Measurements from ENCODE around the gene ATP6V1G2.

The ATP6V1G2 gene

GRCh38 chr6:31534521-31535040 is 11.8 kb downstream of the ATP6V1G2 start:
- Histone ChIP-seq H3K27me3 (ENCODE audit: control insufficient read depth, insufficient read depth, low read length, poor library complexity, severe bottlenecking) (no peaks in the 10 kb centered on the region), H3K27ac (ENCODE audit: insufficient read depth, low read depth, low read length, poor library complexity, severe bottlenecking) (no peak overlapping the region), H3K4me1 (ENCODE audit: control insufficient read depth, insufficient read depth, low read length) (peaks cover 6% of the 10 kb centered on the region), H3K9me3 (ENCODE audit: control insufficient read depth, low read length) (no peaks in the 10 kb centered on the region), H3K36me3 (ENCODE audit: control insufficient read depth, insufficient read depth, low read length) (peaks cover 69% of the 10 kb centered on the region), H3K4me3 (ENCODE audit: insufficient read depth, low read depth, low read length) (no peak overlapping the region)
- 94% methylated on average over 24 of the region's 24 CpGs for WGBS, 2 experiments

DNA sequence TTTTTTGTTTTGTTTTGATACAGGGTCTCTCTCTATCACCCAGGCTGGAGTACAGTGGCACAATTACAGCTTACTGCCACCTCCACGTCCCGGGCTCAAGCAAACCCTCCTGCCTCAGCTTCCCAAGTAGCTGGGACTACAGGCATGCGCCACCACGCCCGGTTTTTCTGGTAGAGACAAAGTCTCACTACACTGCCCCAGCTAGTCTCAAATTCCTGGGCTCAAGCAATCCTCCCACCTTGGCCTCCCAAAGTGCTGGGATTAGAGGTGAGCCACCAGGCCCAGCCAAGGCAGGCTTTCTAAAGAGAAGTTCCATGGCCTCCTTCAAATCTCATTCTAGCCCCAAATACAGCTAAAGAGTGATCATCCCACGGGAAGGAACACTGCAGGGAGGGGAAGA is 12.4 kb downstream of the ATP6V1G2 start:
- peaks cover 4% of the 10 kb centered on the region for H3K4me1 ChIP-seq (ENCODE audit: control insufficient read depth, insufficient read depth, low read length)
- H3K27me3 ChIP-seq (ENCODE audit: control insufficient read depth, insufficient read depth, low read length, poor library complexity, severe bottlenecking) = no peaks in the 10 kb centered on the region
- H3K4me3 ChIP-seq (ENCODE audit: insufficient read depth, low read depth, low read length) = no peak overlapping the region
- H3K27ac ChIP-seq (ENCODE audit: insufficient read depth, low read depth, low read length, poor library complexity, severe bottlenecking) = no peak overlapping the region
- peaks cover 64% of the 10 kb centered on the region for H3K36me3 ChIP-seq (ENCODE audit: control insufficient read depth, insufficient read depth, low read length)
- 92 to 96% methylated on average over 6 of the region's 6 CpGs for WGBS, 2 experiments
- H3K9me3 ChIP-seq (ENCODE audit: control insufficient read depth, low read length) = no peaks in the 10 kb centered on the region

GRCh38 chr6:31533455-31533841 is 13.0 kb downstream of the ATP6V1G2 start:
- WGBS, 2 experiments = 100% methylated on average over 1 of the region's 1 CpG
- no peak overlapping the region for H3K27ac ChIP-seq (ENCODE audit: insufficient read depth, low read depth, low read length, poor library complexity, severe bottlenecking)
- no peaks in the 10 kb centered on the region for H3K4me1 ChIP-seq (ENCODE audit: control insufficient read depth, insufficient read depth, low read length)
- no peaks in the 10 kb centered on the region for H3K27me3 ChIP-seq (ENCODE audit: control insufficient read depth, insufficient read depth, low read length, poor library complexity, severe bottlenecking)
- peaks cover 58% of the 10 kb centered on the region for H3K36me3 ChIP-seq (ENCODE audit: control insufficient read depth, insufficient read depth, low read length)
- no peaks in the 10 kb centered on the region for H3K9me3 ChIP-seq (ENCODE audit: control insufficient read depth, low read length)
- no peak overlapping the region for H3K4me3 ChIP-seq (ENCODE audit: insufficient read depth, low read depth, low read length)

DNA sequence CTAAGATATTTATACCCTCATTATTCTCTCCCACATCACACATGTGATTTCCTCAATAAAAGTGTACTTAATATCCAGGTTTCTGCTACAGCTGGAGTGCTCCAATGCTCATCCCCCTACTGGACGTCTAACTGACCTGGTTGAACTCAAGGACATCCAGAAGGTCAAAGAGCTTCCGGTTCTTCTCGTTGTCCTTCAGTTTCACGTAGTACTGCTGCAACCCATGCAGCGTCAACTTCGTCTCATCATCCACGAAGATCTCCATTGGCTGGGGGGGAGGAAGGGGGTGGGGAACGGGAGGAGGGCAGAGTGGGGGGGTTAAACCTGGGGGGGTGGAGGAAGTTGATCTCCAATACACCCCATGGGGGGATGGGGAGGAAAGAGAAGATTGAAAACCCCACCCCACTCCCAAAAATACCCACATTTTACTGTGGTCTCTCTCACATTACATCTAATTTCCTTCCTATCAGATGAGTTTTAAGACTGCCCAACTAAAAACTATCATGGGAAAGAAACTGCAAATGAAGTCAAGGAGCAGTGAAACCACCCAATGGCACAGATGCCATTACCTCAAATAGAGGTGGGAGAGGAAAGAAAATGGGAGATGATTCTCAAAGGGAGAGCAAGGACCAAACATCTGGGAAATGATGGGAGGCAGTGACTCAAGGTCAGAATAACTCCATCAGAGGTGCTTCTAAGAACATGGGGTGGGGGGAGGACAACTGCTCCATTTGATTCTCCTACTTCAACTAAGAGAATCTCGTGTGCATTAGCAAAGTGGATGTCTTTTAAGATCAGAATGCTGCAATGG is 13.6 kb downstream of the ATP6V1G2 start:
- Histone ChIP-seq H3K27me3 (ENCODE audit: control insufficient read depth, insufficient read depth, low read length, poor library complexity, severe bottlenecking) (no peaks in the 10 kb centered on the region), H3K4me3 (ENCODE audit: insufficient read depth, low read depth, low read length) (no peak overlapping the region), H3K9me3 (ENCODE audit: control insufficient read depth, low read length) (no peaks in the 10 kb centered on the region), H3K4me1 (ENCODE audit: control insufficient read depth, insufficient read depth, low read length) (no peaks in the 10 kb centered on the region), H3K27ac (ENCODE audit: insufficient read depth, low read depth, low read length, poor library complexity, severe bottlenecking) (no peak overlapping the region), H3K36me3 (ENCODE audit: control insufficient read depth, insufficient read depth, low read length) (peaks cover 56% of the 10 kb centered on the region)
- WGBS, 2 experiments = 94 to 96% methylated on average over 5 to 8 of the region's 9 CpGs

DNA sequence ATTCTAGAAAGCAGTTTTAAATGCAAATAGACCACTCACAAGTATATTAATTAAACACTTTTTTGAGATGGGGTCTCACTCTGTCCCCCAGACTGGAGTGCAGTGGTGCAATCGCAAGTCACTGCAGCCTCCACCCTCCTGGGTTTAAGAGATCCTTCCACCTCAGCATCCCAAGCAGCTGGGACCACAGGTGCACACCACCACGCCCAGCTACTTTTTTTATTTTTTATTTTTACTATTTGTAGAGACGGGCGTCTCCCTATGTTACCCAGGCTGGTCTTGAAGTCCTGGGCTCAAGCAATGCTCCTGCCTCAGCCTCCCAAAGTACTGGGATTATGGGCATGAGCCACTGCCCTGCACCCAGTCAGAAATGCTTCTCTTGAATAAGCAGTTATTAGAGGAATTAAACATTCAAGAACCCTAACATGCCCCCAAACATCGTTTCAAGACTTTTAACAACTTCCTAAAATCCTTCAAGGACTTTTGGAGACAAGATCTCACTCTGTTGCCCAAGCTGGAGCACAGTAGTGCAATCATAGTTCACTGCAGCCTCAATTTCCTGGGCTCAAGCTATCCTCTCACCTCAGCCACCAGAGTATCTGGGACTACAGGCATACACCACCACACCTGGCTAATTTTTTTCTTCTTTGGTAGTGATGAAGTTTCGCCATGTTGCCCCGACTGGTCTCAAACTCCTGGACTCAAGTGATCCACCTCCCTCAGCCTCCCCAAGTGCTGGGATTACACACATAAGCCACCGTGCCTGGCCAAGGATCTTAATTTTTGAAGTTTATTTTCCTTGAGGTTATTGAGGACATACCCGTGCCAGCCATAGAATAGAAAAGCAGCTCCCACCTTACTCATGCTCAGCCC is 14.4 kb downstream of the ATP6V1G2 start:
- Histone ChIP-seq H3K27ac (ENCODE audit: insufficient read depth, low read depth, low read length, poor library complexity, severe bottlenecking) (no peak overlapping the region), H3K9me3 (ENCODE audit: control insufficient read depth, low read length) (no peaks in the 10 kb centered on the region), H3K4me1 (ENCODE audit: control insufficient read depth, insufficient read depth, low read length) (no peaks in the 10 kb centered on the region), H3K27me3 (ENCODE audit: control insufficient read depth, insufficient read depth, low read length, poor library complexity, severe bottlenecking) (no peaks in the 10 kb centered on the region), H3K4me3 (ENCODE audit: insufficient read depth, low read depth, low read length) (no peak overlapping the region), H3K36me3 (ENCODE audit: control insufficient read depth, insufficient read depth, low read length) (peaks cover 51% of the 10 kb centered on the region)
- WGBS, 2 experiments = 91 to 92% methylated on average over 8 to 9 of the region's 9 CpGs

GRCh38 chr6:31531162-31531561 is 15.2 kb downstream of the ATP6V1G2 start:
- Histone ChIP-seq H3K9me3 (ENCODE audit: control insufficient read depth, low read length) (no peaks in the 10 kb centered on the region), H3K27ac (ENCODE audit: insufficient read depth, low read depth, low read length, poor library complexity, severe bottlenecking) (no peak overlapping the region), H3K4me1 (ENCODE audit: control insufficient read depth, insufficient read depth, low read length) (no peaks in the 10 kb centered on the region), H3K4me3 (ENCODE audit: insufficient read depth, low read depth, low read length) (no peak overlapping the region), H3K36me3 (ENCODE audit: control insufficient read depth, insufficient read depth, low read length) (peaks cover 45% of the 10 kb centered on the region), H3K27me3 (ENCODE audit: control insufficient read depth, insufficient read depth, low read length, poor library complexity, severe bottlenecking) (no peaks in the 10 kb centered on the region)
- WGBS, 2 experiments = 89 to 98% methylated on average over 5 to 7 of the region's 7 CpGs

GRCh38 chr6:31530659-31531058 is 15.7 kb downstream of the ATP6V1G2 start:
- H3K4me3 ChIP-seq (ENCODE audit: insufficient read depth, low read depth, low read length) = no peak overlapping the region
- H3K27ac ChIP-seq (ENCODE audit: insufficient read depth, low read depth, low read length, poor library complexity, severe bottlenecking) = no peak overlapping the region
- H3K27me3 ChIP-seq (ENCODE audit: control insufficient read depth, insufficient read depth, low read length, poor library complexity, severe bottlenecking) = no peaks in the 10 kb centered on the region
- no peaks in the 10 kb centered on the region for H3K9me3 ChIP-seq (ENCODE audit: control insufficient read depth, low read length)
- no peaks in the 10 kb centered on the region for H3K4me1 ChIP-seq (ENCODE audit: control insufficient read depth, insufficient read depth, low read length)
- peaks cover 41% of the 10 kb centered on the region for H3K36me3 ChIP-seq (ENCODE audit: control insufficient read depth, insufficient read depth, low read length)
- 93 to 95% methylated on average over 6 of the region's 6 CpGs for WGBS, 2 experiments

DNA sequence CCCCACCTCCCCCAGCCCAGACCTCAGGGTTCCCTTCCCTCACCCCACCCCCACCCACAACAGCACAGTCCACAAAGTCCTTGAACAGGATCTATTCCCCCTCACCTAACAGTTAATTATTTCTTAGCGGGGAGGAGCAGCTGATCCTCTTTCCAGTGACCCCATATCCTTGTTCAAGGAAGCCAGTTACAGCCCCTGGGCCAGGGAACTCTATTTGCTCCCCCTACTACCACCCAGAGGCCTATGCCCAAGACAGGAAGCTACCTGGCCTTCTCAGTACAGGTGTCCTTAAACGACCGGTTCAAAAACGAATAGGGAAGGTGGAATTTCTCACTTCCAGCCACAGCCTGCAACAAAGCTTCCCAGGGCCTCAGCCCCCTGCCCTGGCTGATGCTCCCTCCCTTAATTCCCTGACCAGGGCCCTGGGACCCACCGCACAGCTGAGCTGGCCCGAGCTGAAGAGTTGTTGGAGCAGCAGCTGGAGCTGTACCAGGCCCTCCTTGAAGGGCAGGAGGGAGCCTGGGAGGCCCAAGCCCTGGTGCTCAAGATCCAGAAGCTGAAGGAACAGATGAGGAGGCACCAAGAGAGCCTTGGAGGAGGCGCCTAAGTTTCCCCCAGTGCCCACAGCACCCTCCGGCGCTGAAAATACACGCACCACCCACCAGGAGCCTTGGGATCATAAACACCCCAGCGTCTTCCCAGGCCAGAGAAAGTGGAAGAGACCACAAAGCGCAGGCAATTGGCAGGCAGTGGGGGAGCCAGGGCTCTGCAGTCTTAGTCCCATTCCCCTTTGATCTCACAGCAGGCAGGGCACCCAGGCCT is 16.9 kb downstream of the ATP6V1G2 start:
- Histone ChIP-seq H3K36me3 (ENCODE audit: control insufficient read depth, insufficient read depth, low read length) (peaks cover 29% of the 10 kb centered on the region), H3K4me1 (ENCODE audit: control insufficient read depth, insufficient read depth, low read length) (no peaks in the 10 kb centered on the region), H3K27ac (ENCODE audit: insufficient read depth, low read depth, low read length, poor library complexity, severe bottlenecking) (peak overlapping the region; percentile 33), H3K4me3 (ENCODE audit: insufficient read depth, low read depth, low read length) (no peak overlapping the region), H3K27me3 (ENCODE audit: control insufficient read depth, insufficient read depth, low read length, poor library complexity, severe bottlenecking) (no peaks in the 10 kb centered on the region), H3K9me3 (ENCODE audit: control insufficient read depth, low read length) (no peaks in the 10 kb centered on the region)
- WGBS, 2 experiments = 81% methylated on average over 12 of the region's 12 CpGs

- H3K9me3 ChIP-seq (ENCODE audit: control insufficient read depth, low read length) = no peaks in the 10 kb centered on the region
- no peaks in the 10 kb centered on the region for H3K27me3 ChIP-seq (ENCODE audit: control insufficient read depth, insufficient read depth, low read length, poor library complexity, severe bottlenecking)
- 90 to 92% methylated on average over 7 of the region's 7 CpGs for WGBS, 2 experiments
- peak within 1 kb of the TSS; percentile 33 for H3K27ac ChIP-seq (ENCODE audit: insufficient read depth, low read depth, low read length, poor library complexity, severe bottlenecking)
- H3K36me3 ChIP-seq (ENCODE audit: control insufficient read depth, insufficient read depth, low read length) = peaks cover 23% of the 10 kb centered on the region
- no peak within 1 kb of the TSS for H3K4me3 ChIP-seq (ENCODE audit: insufficient read depth, low read depth, low read length)
- H3K4me1 ChIP-seq (ENCODE audit: control insufficient read depth, insufficient read depth, low read length) = no peaks in the 10 kb centered on the region
These were observed 17.5 kb downstream of the ATP6V1G2 start, which contains the start of gene MCCD1 for GRCh38 chr6:31528821-31529328. Gene MCCD1, plus strand, starts transcription at chr6:31528962. Its CDS starts 53 bp downstream, at chr6:31529015.

Data from ectodermal cell (in vitro differentiated cells).